Endometrial microvascular endothelial cells (primary cell): ENCODE results near the gene DENND4C. TPM values are rescaled to one million over a fixed set of nuclear protein-coding genes. Genes with fewer than 3 reads are reported as not detected.
"Not testable (repeated sequence)": the region's sequence is repeated elsewhere in the genome, so short reads cannot be mapped to it uniquely, and the experiment has no call there.

Source experiments
- in situ Hi-C: cut with HindIII; loops from 2 replicates; pipeline ENCODE4 v1.10.0; 2017; ENCODE audit warnings: low sequenced_read_pairs, low pct_unique_long_range_greater_than_20kb; ENCODE audit errors: inconsistent ontology term
- total RNA-seq: library from RNA; depleted of rRNA; stranded (reverse); fragments of >200 nt; gene quantifications from one replicate; pipeline ENCODE4 v1.2.3, GENCODE V29; 2015; ENCODE audit errors: inconsistent ontology term

The DENND4C gene
- total RNA-seq, 1 donor from 2014 or later = 29.5 TPM

GRCh38 chr9:19216466-19216865 lies 14.0 kb upstream of the DENND4C start:
- in situ Hi-C loops = no loop called here

GRCh38 chr9:19221326-19221725 lies 9.2 kb upstream of the DENND4C start:
- in situ Hi-C loops = no loop called here

GRCh38 chr9:19223724-19224123 lies 6.8 kb upstream of the DENND4C start:
- in situ Hi-C loops = no loop called here

GRCh38 chr9:19224563-19224962 lies 5.9 kb upstream of the DENND4C start:
- in situ Hi-C loops = no loop called here

- in situ Hi-C loops = no loop called here
These were observed 718 bp upstream of the DENND4C start for GRCh38 chr9:19229595-19230354.

GRCh38 chr9:19231126-19231903 lies 822 bp downstream of the DENND4C start:
- in situ Hi-C loops = no loop called here

- in situ Hi-C loops = no loop called here
These were observed 1.7 kb downstream of the DENND4C start for GRCh38 chr9:19231904-19232822.

- in situ Hi-C loops = no loop called here
These were observed 2.3 kb downstream of the DENND4C start for GRCh38 chr9:19232823-19233194.

- in situ Hi-C loops = no loop called here
These were observed 2.9 kb downstream of the DENND4C start for GRCh38 chr9:19233344-19233743.

GRCh38 chr9:19239955-19240354 lies 9.5 kb downstream of the DENND4C start:
- in situ Hi-C loops = no loop called here

- in situ Hi-C loops = no loop called here
These were observed 11.2 kb downstream of the DENND4C start for GRCh38 chr9:19241728-19242127.

- in situ Hi-C loops = no loop called here
These were observed 13.0 kb downstream of the DENND4C start for GRCh38 chr9:19243366-19244033.

- in situ Hi-C loops = no loop called here
These were observed 16.4 kb downstream of the DENND4C start for GRCh38 chr9:19246891-19247290.

GRCh38 chr9:19247420-19247819 lies 16.9 kb downstream of the DENND4C start:
- in situ Hi-C loops = no loop called here

- in situ Hi-C loops = not testable (repeated sequence)
These were observed 19.9 kb downstream of the DENND4C start for GRCh38 chr9:19250346-19250745.

- in situ Hi-C loops = not testable (repeated sequence)
These were observed 20.7 kb downstream of the DENND4C start for GRCh38 chr9:19251203-19251602.

GRCh38 chr9:19251622-19252021 lies 21.1 kb downstream of the DENND4C start:
- in situ Hi-C loops = not testable (repeated sequence)

GRCh38 chr9:19252174-19252884 lies 21.8 kb downstream of the DENND4C start:
- in situ Hi-C loops = no loop called here
